ENCODE results near the gene NETO2. TPM values are rescaled to one million over a fixed set of nuclear protein-coding genes. Genes with fewer than 3 reads are reported as not detected.
"Not testable (repeated sequence)": the region's sequence is repeated elsewhere in the genome, so short reads cannot be mapped to it uniquely, and the experiment has no call there.

The NETO2 gene
- polyA plus RNA-seq, 1 experiment = 14.4 TPM

DNA sequence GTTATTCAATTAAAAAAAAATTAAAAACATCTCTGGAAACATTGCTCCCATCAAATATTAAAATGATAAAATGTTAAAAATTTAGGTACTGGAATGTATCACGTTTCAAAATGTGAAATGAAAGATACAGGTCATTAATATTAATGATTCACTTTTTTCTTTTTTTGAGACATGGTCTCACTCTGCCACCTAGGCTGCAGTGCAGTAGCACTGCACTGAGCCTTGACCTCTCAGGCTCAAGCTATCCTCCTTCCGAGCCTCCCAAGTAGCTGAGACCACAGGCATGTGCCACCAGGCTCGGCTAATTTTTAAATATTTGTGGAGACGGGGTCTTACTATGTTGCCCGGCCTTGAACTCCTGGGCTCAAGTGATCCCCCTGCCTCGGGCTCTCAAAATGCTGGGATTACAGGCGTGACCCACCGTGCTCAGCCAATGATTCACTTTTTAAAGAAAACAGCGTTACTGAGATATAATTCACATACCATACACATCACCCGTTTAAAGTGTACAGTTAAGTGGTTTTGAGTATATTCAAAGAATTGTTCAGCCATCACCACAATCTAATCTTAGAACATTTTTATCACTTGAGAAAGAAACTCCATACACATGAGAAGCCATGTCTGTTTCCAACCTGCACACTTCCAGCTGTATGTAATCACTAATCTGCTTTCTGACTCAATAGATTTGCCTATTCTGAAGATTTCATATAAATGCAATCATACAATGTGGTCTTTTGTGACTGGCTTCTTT, 19.1 kb upstream of the NETO2 start:
- Histone ChIP-seq H3K27me3 (ENCODE audit: control insufficient read depth, insufficient read depth, low read length) (no peaks in the 10 kb centered on the region), H3K4me3 (ENCODE audit: low read depth, low read length) (no peak overlapping the region), H3K36me3 (ENCODE audit: control insufficient read depth, insufficient read depth, low read length) (no peaks in the 10 kb centered on the region)
- ChIA-PET POLR2A (no interaction called here), CTCF (interaction anchor here (0.8 to 1.6 kb wide), 4 partner anchors 12 to 51 kb away, joined by 3 to 4 read pairs (median 4); partner anchors contain the start of gene NETO2)
- DNase-seq (ENCODE audit: low read depth) = no peak
- TF ChIP-seq, protein P1, sequence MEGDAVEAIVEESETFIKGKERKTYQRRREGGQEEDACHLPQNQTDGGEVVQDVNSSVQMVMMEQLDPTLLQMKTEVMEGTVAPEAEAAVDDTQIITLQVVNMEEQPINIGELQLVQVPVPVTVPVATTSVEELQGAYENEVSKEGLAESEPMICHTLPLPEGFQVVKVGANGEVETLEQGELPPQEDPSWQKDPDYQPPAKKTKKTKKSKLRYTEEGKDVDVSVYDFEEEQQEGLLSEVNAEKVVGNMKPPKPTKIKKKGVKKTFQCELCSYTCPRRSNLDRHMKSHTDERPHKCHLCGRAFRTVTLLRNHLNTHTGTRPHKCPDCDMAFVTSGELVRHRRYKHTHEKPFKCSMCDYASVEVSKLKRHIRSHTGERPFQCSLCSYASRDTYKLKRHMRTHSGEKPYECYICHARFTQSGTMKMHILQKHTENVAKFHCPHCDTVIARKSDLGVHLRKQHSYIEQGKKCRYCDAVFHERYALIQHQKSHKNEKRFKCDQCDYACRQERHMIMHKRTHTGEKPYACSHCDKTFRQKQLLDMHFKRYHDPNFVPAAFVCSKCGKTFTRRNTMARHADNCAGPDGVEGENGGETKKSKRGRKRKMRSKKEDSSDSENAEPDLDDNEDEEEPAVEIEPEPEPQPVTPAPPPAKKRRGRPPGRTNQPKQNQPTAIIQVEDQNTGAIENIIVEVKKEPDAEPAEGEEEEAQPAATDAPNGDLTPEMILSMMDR (IDR thresholded peaks at IDR 0.05; ENCODE audit: insufficient read depth, low read depth, low read length) = no peak

- H3K4me3 ChIP-seq (ENCODE audit: low read depth, low read length) = no peak overlapping the region
- no peak for DNase-seq (ENCODE audit: low read depth)
- H3K36me3 ChIP-seq (ENCODE audit: control insufficient read depth, insufficient read depth, low read length) = no peaks in the 10 kb centered on the region
- no peaks in the 10 kb centered on the region for H3K27me3 ChIP-seq (ENCODE audit: control insufficient read depth, insufficient read depth, low read length)
- TF ChIP-seq, protein P1 (IDR thresholded peaks at IDR 0.05; ENCODE audit: insufficient read depth, low read depth, low read length) = no peak
- ChIA-PET POLR2A (no interaction called here), CTCF (interaction anchor here (1.5 kb wide), 1 partner anchor 17 kb away, joined by 4 read pairs; the partner anchor contains the start of gene NETO2)
These were observed 17.7 kb upstream of the NETO2 start for GRCh38 chr16:47161464-47161863.

DNA sequence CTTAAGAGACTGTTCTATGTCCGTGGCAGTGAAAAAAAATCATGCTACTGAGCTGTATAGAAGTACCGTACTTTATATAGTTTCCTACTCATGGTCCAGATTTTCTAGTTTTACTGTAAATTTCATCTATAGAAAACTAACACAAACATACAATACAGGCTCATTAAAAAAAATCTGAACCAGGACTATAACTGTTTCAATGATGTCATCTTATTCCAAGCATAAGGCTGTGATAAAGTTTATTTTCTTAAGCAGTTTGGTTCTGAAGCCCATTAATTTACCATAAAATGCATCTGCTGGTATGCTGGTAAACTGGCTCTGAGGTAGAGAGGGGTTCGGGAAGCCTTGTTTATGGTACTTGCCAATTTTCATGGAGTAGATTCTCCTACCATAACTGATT, 16.7 kb upstream of the NETO2 start:
- Histone ChIP-seq H3K4me3 (ENCODE audit: low read depth, low read length) (no peak overlapping the region), H3K36me3 (ENCODE audit: control insufficient read depth, insufficient read depth, low read length) (no peaks in the 10 kb centered on the region), H3K27me3 (ENCODE audit: control insufficient read depth, insufficient read depth, low read length) (no peaks in the 10 kb centered on the region)
- no peak for DNase-seq (ENCODE audit: low read depth)
- TF ChIP-seq, protein P1 (IDR thresholded peaks at IDR 0.05; ENCODE audit: insufficient read depth, low read depth, low read length) = no peak
- CTCF ChIA-PET = no interaction called here
- POLR2A ChIA-PET = no interaction called here

- Histone ChIP-seq H3K27me3 (ENCODE audit: control insufficient read depth, insufficient read depth, low read length) (no peaks in the 10 kb centered on the region), H3K4me3 (ENCODE audit: low read depth, low read length) (no peak overlapping the region), H3K36me3 (ENCODE audit: control insufficient read depth, insufficient read depth, low read length) (no peaks in the 10 kb centered on the region)
- TF ChIP-seq, protein P1 (IDR thresholded peaks at IDR 0.05; ENCODE audit: insufficient read depth, low read depth, low read length) = no peak
- DNase-seq (ENCODE audit: low read depth) = no peak
- ChIA-PET POLR2A (no interaction called here), CTCF (no interaction called here)
These were observed 15.2 kb upstream of the NETO2 start for GRCh38 chr16:47158992-47159391.

DNA sequence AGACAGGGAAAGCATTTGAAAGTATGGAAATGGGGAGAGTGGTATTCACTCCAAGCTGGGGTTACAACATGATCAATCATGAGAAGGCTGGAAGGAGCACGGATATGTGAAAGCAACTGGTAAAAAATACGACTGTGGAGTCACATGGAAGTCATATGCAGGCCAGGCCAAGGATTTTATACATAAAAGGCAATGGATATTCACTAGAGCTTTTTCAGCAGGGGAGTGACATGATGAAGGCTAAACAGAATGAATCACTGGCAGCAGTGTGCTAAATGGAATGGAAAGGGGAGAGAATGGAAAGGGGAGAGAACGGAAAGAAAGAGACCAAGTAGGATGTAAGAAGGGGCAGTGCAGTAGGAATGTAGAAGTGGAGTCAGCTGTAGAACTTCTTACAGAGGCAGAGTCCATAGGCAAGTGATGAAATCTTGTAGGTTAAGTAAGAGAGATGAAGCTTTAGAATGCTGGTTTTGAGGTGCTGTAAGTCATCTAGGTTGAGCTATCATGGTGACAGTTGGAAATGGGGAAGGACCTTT, 13.0 kb upstream of the NETO2 start:
- ChIA-PET POLR2A (no interaction called here), CTCF (interaction anchor here (0.7 to 3.4 kb wide), 3 partner anchors 14 to 485 kb away, joined by 3 to 27 read pairs (median 3); partner anchors contain the start of gene NETO2)
- Histone ChIP-seq H3K36me3 (ENCODE audit: control insufficient read depth, insufficient read depth, low read length) (no peaks in the 10 kb centered on the region), H3K4me3 (ENCODE audit: low read depth, low read length) (no peak overlapping the region), H3K27me3 (ENCODE audit: control insufficient read depth, insufficient read depth, low read length) (no peaks in the 10 kb centered on the region)
- no peak for DNase-seq (ENCODE audit: low read depth)
- TF ChIP-seq, protein P1 (IDR thresholded peaks at IDR 0.05; ENCODE audit: insufficient read depth, low read depth, low read length) = no peak

DNA sequence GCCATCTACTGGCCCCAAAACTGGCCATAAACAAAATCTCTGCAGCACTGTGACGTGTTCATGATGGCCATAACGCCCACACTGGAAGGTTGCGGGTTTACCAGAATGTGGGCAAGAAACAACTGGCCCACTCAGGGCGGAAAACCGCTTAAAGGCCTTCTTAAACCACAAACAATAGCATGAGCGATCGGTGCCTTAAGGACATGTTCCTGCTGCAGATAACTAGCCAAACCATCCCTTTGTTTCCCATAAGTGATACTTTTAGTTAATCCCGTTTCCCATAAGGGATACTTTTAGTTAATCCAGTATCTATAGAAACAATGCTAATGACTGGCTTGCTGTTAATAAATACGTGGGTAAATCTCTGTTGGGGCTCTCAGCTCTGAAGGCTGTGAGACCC, 8.8 kb upstream of the NETO2 start:
- H3K36me3 ChIP-seq (ENCODE audit: control insufficient read depth, insufficient read depth, low read length); CTCF ChIA-PET; H3K27me3 ChIP-seq (ENCODE audit: control insufficient read depth, insufficient read depth, low read length); POLR2A ChIA-PET; H3K4me3 ChIP-seq (ENCODE audit: low read depth, low read length); DNase-seq (ENCODE audit: low read depth): not testable (repeated sequence)

Data from BJ (cell line).